Upper lobe of left lung (tissue), 4 donors: ENCODE results near the gene PLAAT5.

ENCODE experiments used
- CTCF ChIP-seq, 6 experiments: fragments of 450-650 bp in 4 of 6; fragments of 200-600 bp in 2 of 6; sonication (generic) in 2 of 6; IDR thresholded peaks; one replicate each; pipeline ENCODE4 v1.5.1; 2016 to 2019; ENCODE audit warnings: antibody characterized with exemption in 6 of 6
- EP300 ChIP-seq, 4 donors: sonication (generic); formaldehyde crosslinking; IDR thresholded peaks; one replicate each; pipeline ENCODE4 v1.5.1; 2017; ENCODE audit warnings: antibody characterized with exemption in 4 of 4, control low read depth in 2 of 4

- TF ChIP-seq CTCF (IDR thresholded peaks at IDR 0.05): no peak
- no peak for TF ChIP-seq EP300 (IDR thresholded peaks at IDR 0.05)
Observed at GRCh38 chr11:63511048-63511748, 20.2 kb upstream of the PLAAT5 start.
